Heart left ventricle (tissue), 16 donors: Measurements from ENCODE around the gene SHISA8. TPM values are rescaled to one million over a fixed set of nuclear protein-coding genes. Genes with fewer than 3 reads are reported as not detected.
"Not testable (repeated sequence)": the region's sequence is repeated elsewhere in the genome, so short reads cannot be mapped to it uniquely, and the experiment has no call there.

ENCODE experiments used
- ATAC-seq, 4 donors: fragments of 200-7000 bp; cut with Tn5 transposase; one replicate each; pipeline ENCODE4 v1.9.1; 2020 to 2022; ENCODE audit warnings: moderate library complexity in 4 of 4, mild to moderate bottlenecking in 3 of 4, moderate number of reproducible peaks in 1 of 4
- DNase-seq, 5 donors: peaks; one replicate each; pipeline ENCODE4 v3.0.0-alpha.2; 2020
- H3K27ac ChIP-seq, 12 donors: fragments of 200-600 bp; sonication (generic) in 4 of 12; one replicate each; pipeline versions ENCODE4 v1.5.0 to v1.8.0; 2016 to 2022; ENCODE audit warnings: mild to moderate bottlenecking in 2 of 12
- H3K27me3 ChIP-seq, 9 donors: fragments of 200-600 bp; sonication (generic) in 2 of 9; one replicate each; pipeline versions ENCODE4 v1.5.1 to v1.8.0; 2016 to 2022; ENCODE audit warnings: mild to moderate bottlenecking in 3 of 9
- H3K36me3 ChIP-seq, 9 donors: fragments of 200-600 bp; sonication (generic) in 2 of 9; one replicate each; pipeline versions ENCODE4 v1.5.0 to v1.8.0; 2018 to 2022; ENCODE audit warnings: mild to moderate bottlenecking in 2 of 9
- H3K4me1 ChIP-seq, 12 donors: fragments of 200-600 bp; sonication (generic) in 4 of 12; one replicate each; pipeline versions ENCODE4 v1.5.0 to v1.8.0; 2016 to 2022; ENCODE audit warnings: mild to moderate bottlenecking in 3 of 12
- H3K4me3 ChIP-seq, 12 donors: fragments of 200-600 bp; sonication (generic) in 4 of 12; one replicate each; pipeline versions ENCODE4 v1.5.0 to v1.8.0; 2017 to 2022; ENCODE audit warnings: mild to moderate bottlenecking in 9 of 12, moderate library complexity in 4 of 12
- H3K9me3 ChIP-seq, 12 donors: fragments of 200-600 bp; sonication (generic) in 4 of 12; one replicate each; pipeline versions ENCODE4 v1.5.0 to v1.8.0; 2016 to 2022; ENCODE audit warnings: mild to moderate bottlenecking in 1 of 12
- POLR2A ChIP-seq, 2 donors: fragments of 450-650 bp; IDR thresholded peaks; one replicate each; pipeline ENCODE4 v1.6.1; 2017; ENCODE audit warnings: antibody characterized with exemption in 2 of 2, mild to moderate bottlenecking in 2 of 2, moderate library complexity in 2 of 2
- WGBS, 4 donors: extraction: QIAGEN DNeasy Blood & Tissue Kit in 2 of 4; methylation state at CpG; one replicate each; pipeline versions ENCODE4 v1.1.5 to v1.1.7; 2013 to 2018; 5-methylcytosine and 5-hydroxymethylcytosine counted together
- intact Hi-C, 10 donors: fragments of 100-400 bp; cut with DNase I; formaldehyde crosslinking; loops; one replicate each; pipeline versions ENCODE4 v1.11.1 to v1.14.2; 2022
- polyA plus RNA-seq, 2 donors: library from polyadenylated mRNA; stranded (reverse); fragments of 200-250 nt; gene quantifications; one replicate each; pipeline ENCODE4 v1.2.3, GENCODE V29; 2013
- total RNA-seq, 9 donors: library from RNA; depleted of rRNA in 2 of 9; stranded (reverse); fragments of >200 nt in 2 of 9; fragmentation: NEBNext Ultra II Directional in 3 of 9; extraction: Animal tissue kit (Norgen Biotek cat#: 25700) in 3 of 9; gene quantifications; one replicate each; pipeline versions ENCODE4 v1.1.0 to v1.2.4, GENCODE V29; 2016 to 2023
- TF ChIP-seq, protein P1 (sequence below), 12 donors: fragments of 200-600 bp; sonication (generic) in 4 of 12; IDR thresholded peaks; one replicate each; pipeline versions ENCODE4 v1.5.0 to v1.8.0; 2018 to 2022; ENCODE audit warnings: antibody characterized with exemption in 12 of 12, mild to moderate bottlenecking in 5 of 12
- donor health status: ischemic (EF 13 %, LVEDD 7.1; RV severe dilation, severe dysfunction).
- donor health status: healthy with polysubstance abuse.
- donor health status: DM: no; HTN: yes; CAD: no.
- donor health status: DM: no; HTN: no; CAD: no.
- donor health status: ischemic (EF 25% LVEDD 6.9; RV normal size, moderate dysfunction).
- donor health status: ischemic (EF 25% LVEDD 5.7; RV mildly dilated, moderate dysfunction).
- donor health status: healthy.
- donor health status: DM: yes; HTN: yes; CAD: no.
- donor health status: ischemic (EF 35%, LVEDD 5.7; RV mildly dilated, moderate dysfunction).
- donor health status: nonischemic (EF 11% LVEDD 7.7; RV severe dilation, severe dysfunction).
- donor health status: DM: yes; HTN: yes; CAD: no.
- donor health status: PGD.
- donor health status: ischemic (EF 29% LVEDD 5.4; RV normal size, mild dysfunction).
- donor health status: nonischemic (EF 23%, LVEDD 6.1; RV moderate dilation, normal function).

Gene SHISA8
- total and polyA plus RNA-seq, 11 donors = 0.48 to 4.4 (median 1.2) TPM; not detected in 1

GRCh38 chr22:41957941-41958556 is 43.2 kb upstream of the SHISA8 start:
- Histone ChIP-seq H3K4me1 (peaks cover 0 to 13% (median 4%) of the 10 kb centered on the region in 12 donors), H3K27me3 (peaks cover 0 to 15% (median 0%) of the 10 kb centered on the region in 9 donors), H3K36me3 (no peaks in the 10 kb centered on the region), H3K27ac (no peak overlapping the region), H3K4me3 (peak overlapping the region in 9 of 12 donors; percentile 7 to 39 (median 22)), H3K9me3 (no peaks in the 10 kb centered on the region)
- no peak for TF ChIP-seq POLR2A (IDR thresholded peaks at IDR 0.05)
- TF ChIP-seq, protein P1, sequence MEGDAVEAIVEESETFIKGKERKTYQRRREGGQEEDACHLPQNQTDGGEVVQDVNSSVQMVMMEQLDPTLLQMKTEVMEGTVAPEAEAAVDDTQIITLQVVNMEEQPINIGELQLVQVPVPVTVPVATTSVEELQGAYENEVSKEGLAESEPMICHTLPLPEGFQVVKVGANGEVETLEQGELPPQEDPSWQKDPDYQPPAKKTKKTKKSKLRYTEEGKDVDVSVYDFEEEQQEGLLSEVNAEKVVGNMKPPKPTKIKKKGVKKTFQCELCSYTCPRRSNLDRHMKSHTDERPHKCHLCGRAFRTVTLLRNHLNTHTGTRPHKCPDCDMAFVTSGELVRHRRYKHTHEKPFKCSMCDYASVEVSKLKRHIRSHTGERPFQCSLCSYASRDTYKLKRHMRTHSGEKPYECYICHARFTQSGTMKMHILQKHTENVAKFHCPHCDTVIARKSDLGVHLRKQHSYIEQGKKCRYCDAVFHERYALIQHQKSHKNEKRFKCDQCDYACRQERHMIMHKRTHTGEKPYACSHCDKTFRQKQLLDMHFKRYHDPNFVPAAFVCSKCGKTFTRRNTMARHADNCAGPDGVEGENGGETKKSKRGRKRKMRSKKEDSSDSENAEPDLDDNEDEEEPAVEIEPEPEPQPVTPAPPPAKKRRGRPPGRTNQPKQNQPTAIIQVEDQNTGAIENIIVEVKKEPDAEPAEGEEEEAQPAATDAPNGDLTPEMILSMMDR (IDR thresholded peaks at IDR 0.05) = peak in 3 of 12 donors; percentile 10 to 31 (median 11)
- ATAC-seq = peak in 2 of 4 donors; percentile 27 to 35
- intact Hi-C loops = no loop called here
- 50 to 70% (median 54%) methylated on average over 15 to 23 of the region's 23 CpGs for WGBS, 4 donors
- DNase-seq = no peak

- Histone ChIP-seq H3K9me3 (no peaks in the 10 kb centered on the region), H3K36me3 (no peaks in the 10 kb centered on the region), H3K4me1 (peaks cover 0 to 5% (median 3%) of the 10 kb centered on the region in 12 donors), H3K4me3 (no peak overlapping the region), H3K27me3 (peaks cover 0 to 12% (median 0%) of the 10 kb centered on the region in 9 donors), H3K27ac (no peak overlapping the region)
- ATAC-seq (no peak), DNase-seq (no peak)
- TF ChIP-seq, protein P1 (IDR thresholded peaks at IDR 0.05) = no peak
- TF ChIP-seq POLR2A (IDR thresholded peaks at IDR 0.05) = no peak
- intact Hi-C loops = no loop called here
- 92 to 100% (median 92%) methylated on average over 1 to 2 of the region's 2 CpGs for WGBS, 4 donors
Measured at GRCh38 chr22:41952713-41953112, 37.8 kb upstream of the SHISA8 start.

DNA sequence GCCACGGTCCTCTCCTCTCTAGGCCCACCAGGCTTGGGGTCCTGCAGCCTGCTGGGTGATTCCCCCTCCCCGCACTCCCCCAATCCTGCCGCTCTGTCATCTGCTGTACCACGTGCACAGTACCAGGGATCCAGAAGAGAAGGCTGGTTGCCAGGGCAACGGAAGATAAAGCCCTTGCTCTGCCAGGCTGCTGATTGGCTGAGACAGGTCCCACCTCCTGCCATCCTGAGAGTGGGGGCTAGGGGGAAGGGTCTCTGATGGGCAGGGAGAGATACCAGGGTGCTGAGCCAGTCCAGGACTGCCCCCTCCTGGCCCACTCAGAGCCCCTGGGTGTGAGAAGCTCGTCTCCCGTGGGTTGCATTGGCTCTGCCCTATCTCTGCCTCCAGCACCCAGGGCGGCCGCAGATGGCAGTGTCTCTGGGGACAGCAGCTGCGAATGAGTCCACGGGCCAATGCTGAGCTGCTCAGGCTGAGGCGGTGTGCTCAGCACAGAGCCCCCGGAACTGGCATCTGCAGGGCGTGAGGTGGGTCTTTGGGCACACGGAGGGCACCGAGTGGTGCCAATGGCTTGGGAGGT is 37.1 kb upstream of the SHISA8 start, which contains the start of gene SMIM45:
Gene SMIM45 (plus strand): TSS at position 253 of the 577 bp plus-strand sequence.
- intact Hi-C loops = no loop called here
- no peaks in the 10 kb centered on the region for H3K9me3 ChIP-seq
- peaks cover 0 to 7% (median 0%) of the 10 kb centered on the region in 9 donors for H3K27me3 ChIP-seq
- no peak within 1 kb of the TSS for H3K27ac ChIP-seq
- peaks cover 0 to 6% (median 1%) of the 10 kb centered on the region in 12 donors for H3K4me1 ChIP-seq
- 43 to 51% (median 49%) methylated on average over 9 to 16 of the region's 16 CpGs for WGBS, 4 donors
- no peak for TF ChIP-seq POLR2A (IDR thresholded peaks at IDR 0.05)
- TF ChIP-seq, protein P1 (IDR thresholded peaks at IDR 0.05) = peak in 1 of 12 donors; percentile 8
- peak in 3 of 4 donors; percentile 33 to 40 (median 33) for ATAC-seq
- no peaks in the 10 kb centered on the region for H3K36me3 ChIP-seq
- no peak within 1 kb of the TSS for H3K4me3 ChIP-seq
- no peak for DNase-seq

GRCh38 chr22:41949297-41949965 is 34.6 kb upstream of the SHISA8 start:
- Histone ChIP-seq H3K27me3 (peaks cover 0 to 7% (median 0%) of the 10 kb centered on the region in 9 donors), H3K4me1 (peaks cover 0 to 19% (median 9%) of the 10 kb centered on the region in 12 donors), H3K27ac (no peak overlapping the region), H3K36me3 (no peaks in the 10 kb centered on the region), H3K9me3 (no peaks in the 10 kb centered on the region), H3K4me3 (no peak overlapping the region)
- TF ChIP-seq, protein P1 (IDR thresholded peaks at IDR 0.05) = no peak
- no peak for TF ChIP-seq POLR2A (IDR thresholded peaks at IDR 0.05)
- DNase-seq (no peak), ATAC-seq (no peak)
- WGBS, 4 donors = 84 to 89% (median 85%) methylated on average over 7 of the region's 7 CpGs
- intact Hi-C loops = no loop called here

- H3K27ac ChIP-seq = not testable (repeated sequence)
- 85 to 99% (median 90%) methylated on average over 8 of the region's 8 CpGs for WGBS, 4 donors
Measured at GRCh38 chr22:41948928-41949296, 34.0 kb upstream of the SHISA8 start.

More at GRCh38 chr22:41948928-41949296, 34.0 kb upstream of the SHISA8 start:
- ATAC-seq, DNase-seq, H3K27me3 ChIP-seq, H3K9me3 ChIP-seq, H3K36me3 ChIP-seq, H3K4me3 ChIP-seq, intact Hi-C loops: not testable (repeated sequence)
- peaks cover 0 to 21% (median 9%) of the 10 kb centered on the region in 12 donors for H3K4me1 ChIP-seq
